Inflammatory macrophage treated with lipopolysaccharide for 1 hour (primary cell): ENCODE results near the gene CHRNA4.

Experiments used
- DNase-seq, 2 donors: peaks; one replicate each; pipeline ENCODE4 v3.0.0-alpha.2; 2020 to 2022

The CHRNA4 gene

GRCh38 chr20:63318391-63319163 is 42.6 kb downstream of the CHRNA4 start:
- DNase-seq: no peak

GRCh38 chr20:63317601-63318291 is 43.4 kb downstream of the CHRNA4 start:
- DNase-seq: no peak

GRCh38 chr20:63317061-63317460 is 44.1 kb downstream of the CHRNA4 start:
- no peak for DNase-seq

GRCh38 chr20:63316502-63316921 is 44.6 kb downstream of the CHRNA4 start:
- no peak for DNase-seq

GRCh38 chr20:63315731-63316491 is 45.2 kb downstream of the CHRNA4 start:
- no peak for DNase-seq

GRCh38 chr20:63315240-63315689 is 45.9 kb downstream of the CHRNA4 start:
- no peak for DNase-seq

GRCh38 chr20:63314566-63315239 is 46.4 kb downstream of the CHRNA4 start:
- DNase-seq: no peak

GRCh38 chr20:63314015-63314471 is 47.1 kb downstream of the CHRNA4 start:
- no peak for DNase-seq

- DNase-seq: no peak
Observed at GRCh38 chr20:63313349-63314014, 47.7 kb downstream of the CHRNA4 start.

GRCh38 chr20:63312690-63313348 is 48.3 kb downstream of the CHRNA4 start:
- no peak for DNase-seq

GRCh38 chr20:63312273-63312672 is 48.9 kb downstream of the CHRNA4 start:
- no peak for DNase-seq

GRCh38 chr20:63311833-63312243 is 49.3 kb downstream of the CHRNA4 start:
- no peak for DNase-seq

- no peak for DNase-seq
Observed at GRCh38 chr20:63311186-63311832, 49.8 kb downstream of the CHRNA4 start.

- DNase-seq: no peak
Observed at GRCh38 chr20:63310265-63310991, 50.7 kb downstream of the CHRNA4 start.

GRCh38 chr20:63309261-63310071 is 51.7 kb downstream of the CHRNA4 start:
- peak in 1 of 2 donors; percentile 19 for DNase-seq

- DNase-seq: no peak
Observed at GRCh38 chr20:63308218-63308911, 52.8 kb downstream of the CHRNA4 start.

- no peak for DNase-seq
Observed at GRCh38 chr20:63307538-63308217, 53.5 kb downstream of the CHRNA4 start.
